Fibroblast of lung (primary cell): Measurements from ENCODE around the gene MAP3K7. TPM values are rescaled to one million over a fixed set of nuclear protein-coding genes. Genes with fewer than 3 reads are reported as not detected.

Experiments used
- DNase-seq, 2 donors: peaks; one replicate each; pipeline versions ENCODE4 v3.0.0 to v3.0.0-alpha.2; 2010; ENCODE audit warnings: low read depth in 2 of 2
- H2AFZ ChIP-seq: 2 replicates; pipeline ENCODE4 v1.5.1; 2012; ENCODE audit warnings: low read length, control low read depth, inconsistent platforms
- H3K27ac ChIP-seq: 2 replicates; pipeline ENCODE4 v1.5.1; 2011; ENCODE audit warnings: low read length, control low read depth; ENCODE audit not compliant: insufficient read depth
- H3K27me3 ChIP-seq: 2 replicates; pipeline ENCODE4 v1.5.1; 2011; ENCODE audit warnings: mild to moderate bottlenecking, low read length; ENCODE audit not compliant: control insufficient read depth, insufficient read depth
- H3K36me3 ChIP-seq: 2 replicates; pipeline ENCODE4 v1.5.1; 2011; ENCODE audit warnings: low read length; ENCODE audit not compliant: control insufficient read depth, insufficient read depth
- H3K4me1 ChIP-seq: 2 replicates; pipeline ENCODE4 v1.5.1; 2011; ENCODE audit warnings: low read length; ENCODE audit not compliant: control insufficient read depth, insufficient read depth; ENCODE audit errors: extremely low read depth
- H3K4me2 ChIP-seq: 2 replicates; pipeline ENCODE4 v1.5.1; 2011; ENCODE audit warnings: low read length, control low read depth; ENCODE audit not compliant: insufficient read depth; ENCODE audit errors: extremely low read depth
- H3K4me3 ChIP-seq, 4 experiments: fragments of 200-600 bp in 1 of 4; sonication (generic) in 1 of 4; replicated peaks in 1 of 4; 2 replicates each; pipeline ENCODE4 v1.5.1; 2011 to 2016; ENCODE audit warnings: low read length in 4 of 4, low read depth in 3 of 4, mild to moderate bottlenecking in 3 of 4, control low read depth in 2 of 4, inconsistent platforms in 1 of 4, mixed read lengths in 1 of 4; ENCODE audit not compliant: insufficient read depth in 1 of 4; ENCODE audit errors: control extremely low read depth in 1 of 4
- H3K79me2 ChIP-seq: 2 replicates; pipeline ENCODE4 v1.5.1; 2012; ENCODE audit warnings: mild to moderate bottlenecking, low read length, inconsistent platforms; ENCODE audit not compliant: control insufficient read depth, insufficient read depth
- H3K9ac ChIP-seq: 2 replicates; pipeline ENCODE4 v1.5.1; 2011; ENCODE audit warnings: mild to moderate bottlenecking, low read length, control low read depth; ENCODE audit not compliant: insufficient read depth
- H3K9me3 ChIP-seq: 2 replicates; pipeline ENCODE4 v1.5.1; 2012; ENCODE audit warnings: low read depth, low read length; ENCODE audit not compliant: control insufficient read depth, insufficient read depth
- H4K20me1 ChIP-seq: 2 replicates; pipeline ENCODE4 v1.5.1; 2011; ENCODE audit warnings: low read length; ENCODE audit not compliant: control insufficient read depth, insufficient read depth; ENCODE audit errors: extremely low read depth
- CTCF ChIP-seq, 2 donors: IDR thresholded peaks in 1 of 2; conservative IDR thresholded peaks in 1 of 2; 1 replicate in 1 of 2; 2 replicates in 1 of 2; pipeline ENCODE4 v1.5.1; 2011 to 2012; ENCODE audit warnings: low read length in 2 of 2, control low read depth in 1 of 2, inconsistent platforms in 1 of 2, low read depth in 1 of 2, mild to moderate bottlenecking in 1 of 2
- EZH2 ChIP-seq: IDR thresholded peaks from 2 replicates; pipeline ENCODE4 v1.5.1; 2012; ENCODE audit warnings: low read length, control low read depth, mild to moderate bottlenecking; ENCODE audit errors: missing control alignments
- polyA plus RNA-seq, 2 donors: library from polyadenylated mRNA; depleted of rRNA in 1 of 2; stranded (reverse) in 1 of 2; unstranded in 1 of 2; fragments of >200 nt; gene quantifications; 2 replicates each; pipeline ENCODE4 v1.2.1, GENCODE V29; 2011 to 2012; ENCODE audit warnings: missing spikeins in 1 of 2
- total RNA-seq: library from RNA; depleted of rRNA; stranded (reverse); fragments of >200 nt; gene quantifications from 2 replicates; pipeline ENCODE4 v1.2.1, GENCODE V29; 2014

MAP3K7 gene
- total and polyA plus RNA-seq, 2 donors (not counting 1 experiment from before 2014, with no cell fraction given): 35.5 to 48.6 TPM

DNA sequence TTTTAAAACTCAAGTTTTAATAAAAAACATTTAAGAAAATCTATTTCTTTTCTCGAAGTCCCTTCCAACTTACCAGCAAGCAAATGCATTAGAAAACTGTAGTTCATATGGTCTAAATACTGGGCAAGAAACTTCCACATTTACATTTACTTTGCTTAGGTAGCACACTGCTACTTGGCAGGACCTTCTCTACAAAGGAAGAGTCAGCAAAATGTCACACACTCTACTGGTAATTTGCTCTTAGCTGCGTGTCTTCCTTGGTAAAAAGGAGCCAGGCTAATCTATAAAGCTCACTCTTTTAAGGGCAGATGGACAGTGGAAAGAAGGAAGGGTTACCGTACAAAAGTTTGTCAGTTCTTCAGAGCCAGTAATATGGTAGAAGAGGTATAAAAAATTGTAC, 45.7 kb downstream of the MAP3K7 start:
- H3K4me2 ChIP-seq: no peak overlapping the region
- no peak overlapping the region for H3K4me3 ChIP-seq
- no peak overlapping the region for H3K27ac ChIP-seq
- no peaks in the 10 kb centered on the region for H3K4me1 ChIP-seq
- H4K20me1 ChIP-seq: no peaks in the 10 kb centered on the region
- H3K36me3 ChIP-seq: peaks cover 3% of the 10 kb centered on the region
- H2AFZ ChIP-seq: no peak overlapping the region
- no peaks in the 10 kb centered on the region for H3K79me2 ChIP-seq
- TF ChIP-seq EZH2 (no peak), CTCF (conservative IDR thresholded peaks at IDR 0.05 in 1 of 2, IDR thresholded peaks at IDR 0.05 in 1 of 2; ENCODE audit: low read depth in 1 of 2, low read length in 2 of 2) (no peak)
- no peaks in the 10 kb centered on the region for H3K27me3 ChIP-seq
- no peak for DNase-seq
- no peak overlapping the region for H3K9ac ChIP-seq
- no peaks in the 10 kb centered on the region for H3K9me3 ChIP-seq

GRCh38 chr6:90538278-90539046, 48.4 kb downstream of the MAP3K7 start:
- Histone ChIP-seq H3K36me3 (no peaks in the 10 kb centered on the region), H3K27me3 (no peaks in the 10 kb centered on the region), H3K27ac (no peak overlapping the region), H3K4me1 (no peaks in the 10 kb centered on the region), H2AFZ (no peak overlapping the region), H3K9ac (no peak overlapping the region), H4K20me1 (no peaks in the 10 kb centered on the region), H3K4me3 (no peak overlapping the region), H3K79me2 (no peaks in the 10 kb centered on the region), H3K4me2 (no peak overlapping the region), H3K9me3 (no peaks in the 10 kb centered on the region)
- no peak for TF ChIP-seq EZH2
- TF ChIP-seq CTCF (conservative IDR thresholded peaks at IDR 0.05 in 1 of 2, IDR thresholded peaks at IDR 0.05 in 1 of 2; ENCODE audit: low read depth in 1 of 2, low read length in 2 of 2): no peak
- peak; percentile 21 to 71 for DNase-seq

DNA sequence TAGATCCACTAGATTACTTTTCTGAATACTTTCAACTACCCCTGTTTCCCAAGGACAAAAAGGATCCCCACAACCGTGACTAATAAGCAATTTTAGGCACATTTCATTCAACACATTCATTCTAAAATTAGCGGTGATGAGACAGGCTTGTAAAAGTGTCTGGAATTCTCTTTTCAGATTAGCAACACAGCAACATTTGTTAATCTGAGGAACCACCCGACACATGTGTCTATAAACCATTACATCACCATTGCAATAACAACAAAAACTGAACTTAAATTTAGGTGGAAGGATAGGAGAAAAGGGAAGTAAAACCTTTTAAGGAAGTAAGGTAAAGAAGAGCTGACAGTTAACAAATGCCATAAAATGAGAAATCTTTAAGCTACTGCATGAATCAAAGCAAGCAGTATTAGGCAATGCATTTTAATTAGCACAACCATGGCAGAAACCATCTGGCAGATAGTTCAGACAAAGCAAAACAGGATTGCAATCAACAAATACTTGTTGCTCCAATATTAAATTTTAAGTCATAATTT, 49.1 kb downstream of the MAP3K7 start:
- Histone ChIP-seq H3K36me3 (peaks cover 2% of the 10 kb centered on the region), H3K4me1 (no peaks in the 10 kb centered on the region), H4K20me1 (no peaks in the 10 kb centered on the region), H3K9ac (no peak overlapping the region), H3K79me2 (no peaks in the 10 kb centered on the region), H3K27me3 (no peaks in the 10 kb centered on the region), H2AFZ (no peak overlapping the region), H3K9me3 (no peaks in the 10 kb centered on the region), H3K4me3 (no peak overlapping the region), H3K4me2 (no peak overlapping the region), H3K27ac (no peak overlapping the region)
- TF ChIP-seq EZH2 (no peak), CTCF (conservative IDR thresholded peaks at IDR 0.05 in 1 of 2, IDR thresholded peaks at IDR 0.05 in 1 of 2; ENCODE audit: low read depth in 1 of 2, low read length in 2 of 2) (no peak)
- peak; percentile 2 to 67 for DNase-seq
